Nephron (organoid): ENCODE measurements around the gene NFIC.

ENCODE experiments used
- H3K27ac Mint-ChIP-seq, 3 experiments: 2 replicates each; pipeline ENCODE4 v1.8.0; 2020; ENCODE audit warnings: mixed read lengths in 3 of 3, mild to moderate bottlenecking in 2 of 3, moderate library complexity in 1 of 3
- H3K27me3 Mint-ChIP-seq: 2 replicates; pipeline ENCODE4 v1.8.0; 2021; ENCODE audit warnings: low read depth, mild to moderate bottlenecking, moderate library complexity, mixed read lengths
- H3K36me3 Mint-ChIP-seq: 2 replicates; pipeline ENCODE4 v1.8.0; 2020; ENCODE audit warnings: low read depth, mixed read lengths
- H3K4me1 Mint-ChIP-seq: 2 replicates; pipeline ENCODE4 v1.8.0; 2020; ENCODE audit warnings: mixed read lengths
- H3K4me3 Mint-ChIP-seq, 3 experiments: 2 replicates each; pipeline ENCODE4 v1.8.0; 2020; ENCODE audit warnings: mild to moderate bottlenecking in 3 of 3, mixed read lengths in 3 of 3, moderate library complexity in 2 of 3
- H3K9me3 Mint-ChIP-seq: 2 replicates; pipeline ENCODE4 v1.8.0; 2020; ENCODE audit warnings: mixed read lengths
- CTCF ChIP-seq, 3 experiments: fragments of 200-600 bp; sonication (generic); IDR thresholded peaks; one replicate each; pipeline ENCODE4 v1.5.0; 2021; ENCODE audit warnings: antibody characterized with exemption in 3 of 3; ENCODE audit not compliant: unreplicated experiment in 3 of 3

Gene NFIC

DNA sequence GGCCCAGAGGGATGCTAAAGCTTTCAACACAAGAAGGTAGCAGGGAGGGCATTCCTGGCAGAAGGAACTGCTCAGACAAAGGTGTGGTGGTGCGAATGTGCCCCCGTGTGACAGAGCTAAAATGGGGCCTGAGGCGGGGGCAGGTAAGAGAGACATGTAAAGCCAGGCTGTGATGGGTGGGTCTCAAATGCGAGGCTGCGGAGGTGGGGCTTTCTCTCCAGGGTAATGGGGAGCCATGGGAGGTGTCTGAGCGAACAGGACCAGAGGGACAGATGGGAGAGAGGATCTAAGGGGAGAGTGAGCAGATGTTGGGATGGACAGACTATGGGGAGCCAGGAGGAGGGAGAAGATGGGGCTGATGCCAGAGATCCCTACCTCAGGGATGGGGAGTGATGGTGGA lies 44.7 kb upstream of the NFIC start:
- Mint-ChIP-seq H3K27me3 (peaks cover 47% of the 10 kb centered on the region), H3K4me3 (no peak overlapping the region), H3K36me3 (no peaks in the 10 kb centered on the region), H3K9me3 (peaks cover 3% of the 10 kb centered on the region), H3K27ac (no peak overlapping the region), H3K4me1 (no peaks in the 10 kb centered on the region)
- no peak for TF ChIP-seq CTCF (IDR thresholded peaks at IDR 0.05; ENCODE audit: unreplicated experiment in 3 of 3)

DNA sequence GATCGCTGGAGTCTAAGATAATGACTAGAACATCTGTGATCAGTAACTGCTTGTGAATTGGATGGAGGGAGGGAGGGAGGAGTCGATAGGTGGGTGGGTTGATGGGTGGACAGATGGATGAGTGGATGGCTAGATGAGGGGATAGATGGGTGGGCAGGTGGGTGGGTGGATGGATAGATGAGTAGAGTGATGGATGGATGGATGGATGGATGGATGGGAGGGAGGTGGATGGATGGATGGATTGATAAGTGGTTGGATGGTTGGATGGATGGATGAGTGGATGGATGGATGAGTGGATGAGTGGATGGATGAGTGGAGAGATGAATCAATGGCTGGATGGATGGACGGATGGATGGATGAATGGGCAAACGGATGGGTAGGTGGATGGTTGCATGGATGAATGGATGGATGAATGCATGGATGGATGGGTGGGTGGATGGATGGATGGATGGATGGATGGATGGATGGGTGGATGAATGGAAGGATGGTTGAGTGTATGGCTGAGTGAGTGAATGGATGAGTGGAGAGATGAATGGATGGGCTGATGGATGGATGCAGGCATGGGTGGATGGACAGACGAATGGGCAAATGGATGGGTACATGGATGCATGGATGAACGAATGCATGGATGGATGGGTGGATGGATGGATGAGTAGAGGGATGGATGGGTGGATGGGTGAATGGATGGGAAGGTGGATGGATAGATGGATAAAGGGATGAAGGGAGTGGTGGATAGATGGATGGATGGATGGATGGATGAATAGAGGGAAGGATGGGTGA lies 44.0 kb upstream of the NFIC start:
- TF ChIP-seq CTCF (IDR thresholded peaks at IDR 0.05; ENCODE audit: unreplicated experiment in 3 of 3) = no peak
- Mint-ChIP-seq H3K36me3 (no peaks in the 10 kb centered on the region), H3K9me3 (peaks cover 3% of the 10 kb centered on the region), H3K4me1 (no peaks in the 10 kb centered on the region), H3K27me3 (peaks cover 53% of the 10 kb centered on the region), H3K4me3 (no peak overlapping the region), H3K27ac (no peak overlapping the region)

DNA sequence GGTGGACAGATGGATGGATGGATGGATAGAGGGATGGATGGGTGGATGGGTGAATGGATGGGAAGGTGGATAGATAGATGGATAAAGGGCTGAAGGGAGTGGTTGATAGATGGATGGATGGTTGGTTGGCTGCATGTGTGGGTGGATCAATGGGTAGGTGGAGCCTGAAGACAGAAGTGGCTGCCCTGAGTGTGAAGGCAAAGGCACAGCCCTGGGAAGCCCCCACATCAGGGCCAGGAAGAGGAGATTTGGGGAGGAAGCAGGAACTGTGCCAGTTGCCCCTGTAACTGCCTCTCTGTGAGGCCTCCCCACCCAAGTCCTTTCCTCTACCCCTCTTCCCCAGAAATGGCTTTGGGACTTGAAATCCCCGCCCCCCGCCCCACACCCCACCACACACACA lies 43.4 kb upstream of the NFIC start:
- H3K27ac Mint-ChIP-seq = no peak overlapping the region
- H3K4me1 Mint-ChIP-seq = no peaks in the 10 kb centered on the region
- H3K4me3 Mint-ChIP-seq = no peak overlapping the region
- peaks cover 3% of the 10 kb centered on the region for H3K9me3 Mint-ChIP-seq
- TF ChIP-seq CTCF (IDR thresholded peaks at IDR 0.05; ENCODE audit: unreplicated experiment in 3 of 3) = no peak
- H3K27me3 Mint-ChIP-seq = peaks cover 48% of the 10 kb centered on the region
- H3K36me3 Mint-ChIP-seq = no peaks in the 10 kb centered on the region

GRCh38 chr19:3323658-3324057 lies 42.7 kb upstream of the NFIC start:
- no peak for TF ChIP-seq CTCF (IDR thresholded peaks at IDR 0.05; ENCODE audit: unreplicated experiment in 3 of 3)
- Mint-ChIP-seq H3K27ac (no peak overlapping the region), H3K4me3 (no peak overlapping the region), H3K36me3 (no peaks in the 10 kb centered on the region), H3K27me3 (peaks cover 42% of the 10 kb centered on the region), H3K4me1 (no peaks in the 10 kb centered on the region), H3K9me3 (peaks cover 3% of the 10 kb centered on the region)

DNA sequence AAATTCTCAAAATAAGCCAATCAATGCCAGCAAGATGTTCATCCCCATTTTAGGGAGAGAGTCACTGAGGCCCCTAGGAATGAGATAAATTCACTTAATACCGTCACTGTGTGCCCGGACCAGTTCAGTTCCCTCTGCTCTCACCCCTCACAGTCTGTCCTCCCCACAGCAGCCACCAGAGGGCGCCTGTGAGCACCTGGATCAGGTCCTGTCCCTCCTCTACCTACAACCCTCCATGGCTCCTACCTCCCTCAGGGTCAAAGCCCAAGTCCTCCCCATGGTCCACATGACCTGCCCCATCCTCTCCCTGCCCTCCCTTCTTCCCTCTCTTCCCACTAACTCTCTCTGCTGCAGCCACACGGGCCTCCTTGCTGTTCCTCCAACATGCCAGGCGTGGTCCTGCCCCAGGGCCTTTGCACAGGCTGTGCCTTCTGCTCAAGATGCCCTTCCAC lies 42.0 kb upstream of the NFIC start:
- H3K36me3 Mint-ChIP-seq = no peaks in the 10 kb centered on the region
- peak; percentile 46 to 52 (median 47) for TF ChIP-seq CTCF (IDR thresholded peaks at IDR 0.05; ENCODE audit: unreplicated experiment in 3 of 3)
- no peak overlapping the region for H3K4me3 Mint-ChIP-seq
- H3K9me3 Mint-ChIP-seq = peaks cover 3% of the 10 kb centered on the region
- H3K4me1 Mint-ChIP-seq = no peaks in the 10 kb centered on the region
- no peak overlapping the region for H3K27ac Mint-ChIP-seq
- peaks cover 41% of the 10 kb centered on the region for H3K27me3 Mint-ChIP-seq

GRCh38 chr19:3325451-3325850 lies 40.9 kb upstream of the NFIC start:
- Mint-ChIP-seq H3K27ac (no peak overlapping the region), H3K27me3 (peaks cover 51% of the 10 kb centered on the region), H3K4me3 (no peak overlapping the region), H3K9me3 (peaks cover 3% of the 10 kb centered on the region), H3K36me3 (no peaks in the 10 kb centered on the region), H3K4me1 (no peaks in the 10 kb centered on the region)
- no peak for TF ChIP-seq CTCF (IDR thresholded peaks at IDR 0.05; ENCODE audit: unreplicated experiment in 3 of 3)
